Keratinocyte (primary cell): ENCODE data around the gene TMEM240. TPM values are rescaled to one million over a fixed set of nuclear protein-coding genes. Genes with fewer than 3 reads are reported as not detected.

Source experiments
- DNase-seq: peaks from one replicate; pipeline ENCODE4 v3.0.0-alpha.2; 2011; ENCODE audit warnings: low read depth, missing footprints, low spot score
- FAIRE-seq: peaks from 2 replicates; lab custom pipeline; 2011; peaks lifted over from hg19 to GRCh38; lab: Jason Lieb, UNC
- H2AFZ ChIP-seq: 2 replicates; pipeline ENCODE4 v1.6.0; 2012; ENCODE audit warnings: low read length, control low read depth, inconsistent platforms; ENCODE audit not compliant: control insufficient read depth
- H3K27ac ChIP-seq: 2 replicates; pipeline ENCODE4 v1.5.1; 2011; ENCODE audit warnings: low read length; ENCODE audit not compliant: control insufficient read depth, insufficient read depth
- H3K27me3 ChIP-seq: 3 replicates; pipeline ENCODE4 v1.6.0; 2011; ENCODE audit warnings: low read length; ENCODE audit not compliant: control insufficient read depth, insufficient read depth; ENCODE audit errors: extremely low read depth
- H3K36me3 ChIP-seq, 2 experiments: 2 replicates in 1 of 2; 3 replicates in 1 of 2; pipeline ENCODE4 v1.5.1; 2011; ENCODE audit warnings: low read length in 2 of 2, mild to moderate bottlenecking in 1 of 2; ENCODE audit not compliant: control insufficient read depth in 2 of 2, insufficient read depth in 2 of 2; ENCODE audit errors: extremely low read depth in 1 of 2
- H3K4me1 ChIP-seq: 3 replicates; pipeline ENCODE4 v1.5.1; 2011; ENCODE audit warnings: low read length; ENCODE audit not compliant: control insufficient read depth, insufficient read depth; ENCODE audit errors: extremely low read depth
- H3K4me2 ChIP-seq: 3 replicates; pipeline ENCODE4 v1.6.0; 2011; ENCODE audit warnings: low read depth, low read length; ENCODE audit not compliant: control insufficient read depth, insufficient read depth; ENCODE audit errors: extremely low read depth
- H3K4me3 ChIP-seq, 3 experiments: fragments of 200-600 bp in 1 of 3; sonication (generic) in 1 of 3; 2 replicates in 2 of 3; 3 replicates in 1 of 3; pipeline ENCODE4 v1.5.1; 2011 to 2016; ENCODE audit warnings: low read length in 3 of 3, mild to moderate bottlenecking in 3 of 3, control low read depth in 2 of 3, inconsistent platforms in 1 of 3, low read depth in 1 of 3, mixed read lengths in 1 of 3, mixed run types in 1 of 3, moderate library complexity in 1 of 3; ENCODE audit not compliant: control insufficient read depth in 2 of 3, insufficient read depth in 2 of 3; ENCODE audit errors: extremely low read depth in 1 of 3
- H3K79me2 ChIP-seq: 2 replicates; pipeline ENCODE4 v1.6.0; 2012; ENCODE audit warnings: low read length; ENCODE audit not compliant: control insufficient read depth, insufficient read depth
- H3K9ac ChIP-seq: 3 replicates; pipeline ENCODE4 v1.6.0; 2011; ENCODE audit warnings: low read length; ENCODE audit not compliant: control insufficient read depth, insufficient read depth; ENCODE audit errors: extremely low read depth
- H3K9me1 ChIP-seq: 3 replicates; pipeline ENCODE4 v1.6.0; 2011; ENCODE audit warnings: low read length; ENCODE audit not compliant: control insufficient read depth, insufficient read depth; ENCODE audit errors: extremely low read depth
- H3K9me3 ChIP-seq: 2 replicates; pipeline ENCODE4 v1.5.1; 2012; ENCODE audit warnings: low read depth, low read length; ENCODE audit not compliant: control insufficient read depth
- H4K20me1 ChIP-seq: 3 replicates; pipeline ENCODE4 v1.6.0; 2011; ENCODE audit warnings: low read length; ENCODE audit not compliant: control insufficient read depth, insufficient read depth; ENCODE audit errors: extremely low read depth
- CTCF ChIP-seq, 3 experiments: IDR thresholded peaks in 1 of 3; conservative IDR thresholded peaks in 1 of 3; optimal IDR thresholded peaks in 1 of 3; 2 replicates in 2 of 3; 3 replicates in 1 of 3; pipeline versions ENCODE3 to v1.5.1; 2011; ENCODE audit warnings: low read length in 3 of 3, mild to moderate bottlenecking in 3 of 3, moderate library complexity in 2 of 3, control low read depth in 1 of 3, inconsistent platforms in 1 of 3; ENCODE audit not compliant: insufficient read depth in 2 of 3; ENCODE audit errors: extremely low read depth in 1 of 3
- EZH2 ChIP-seq: IDR thresholded peaks from one replicate; pipeline ENCODE4 v1.6.1; 2012; ENCODE audit warnings: inconsistent platforms, mild to moderate bottlenecking, low read length, moderate library complexity
- dilution Hi-C: fragments of 300-500 bp; cut with MboI; formaldehyde crosslinking; loops from one replicate; pipeline ENCODE4 v1.7.0; 2020; ENCODE audit warnings: low sequenced_read_pairs; ENCODE audit not compliant: extremely low pct_ligation_motif_present
- polyA plus RNA-seq, 5 experiments: library from polyadenylated mRNA; depleted of rRNA in 3 of 5; stranded (reverse) in 3 of 5; stranded (forward) in 1 of 5; unstranded in 1 of 5; fragments of >200 nt; gene quantifications; 1 replicate in 1 of 5; 2 replicates in 3 of 5; 3 replicates in 1 of 5; pipeline versions ENCODE4 v1.2.1 to v1.2.3, GENCODE V29; 2011 to 2012; ENCODE audit warnings: missing spikeins in 2 of 5, low read depth in 1 of 5, low replicate concordance in 1 of 5

Gene TMEM240
- polyA plus RNA-seq, 1 donor (not counting 4 experiments of a cell fraction or from before 2014, with no cell fraction given), result 0.12 TPM

DNA sequence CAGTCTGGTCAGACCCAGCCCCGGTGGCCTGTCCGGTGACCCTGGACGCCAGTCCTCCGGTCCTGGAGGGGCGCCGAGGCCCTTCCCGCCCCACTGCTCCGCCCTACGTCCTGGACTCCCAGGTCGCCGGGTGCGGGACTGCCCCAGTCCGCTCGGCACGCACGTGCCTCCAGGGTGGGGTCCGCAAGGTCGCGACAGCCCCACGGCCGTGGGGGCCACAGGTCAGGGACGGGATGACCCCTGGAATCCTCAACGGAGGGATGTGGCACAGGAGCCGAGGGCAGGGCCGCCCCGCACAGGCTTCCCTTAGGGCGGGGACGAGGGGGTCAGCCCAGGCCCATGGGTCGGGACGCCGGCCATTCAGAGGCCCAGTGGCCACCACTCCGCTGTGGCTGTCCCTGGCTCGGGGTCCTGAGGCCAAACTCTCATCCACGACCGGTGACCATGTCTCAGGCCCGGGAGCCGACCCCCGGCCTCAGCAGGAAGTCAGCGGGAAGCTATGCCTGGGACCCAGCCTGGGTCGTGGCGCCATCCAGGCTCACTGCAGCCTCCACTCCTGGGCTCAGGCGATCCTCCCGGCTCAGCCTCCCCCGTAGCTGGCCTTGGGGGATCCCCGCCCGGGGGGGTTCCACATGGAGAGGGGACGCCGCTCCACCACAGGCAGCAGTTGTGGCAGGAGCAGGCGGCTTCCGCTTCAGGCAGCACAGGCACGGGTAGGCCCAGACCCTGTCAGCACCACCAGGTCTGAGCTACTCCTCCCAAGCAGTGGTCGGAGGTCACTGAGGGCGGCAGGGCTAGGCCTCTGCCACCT is 599 bp upstream of the TMEM240 start:
- no peak overlapping the region for H3K4me3 ChIP-seq
- H3K9me1 ChIP-seq, result no peaks in the 10 kb centered on the region
- no peaks in the 10 kb centered on the region for H3K9me3 ChIP-seq
- H3K36me3 ChIP-seq, result peaks cover 11 to 20% of the 10 kb centered on the region in 2 experiments
- TF ChIP-seq EZH2 (no peak), CTCF (optimal IDR thresholded peaks at IDR 0.05 in 1 of 3, IDR thresholded peaks at IDR 0.05 in 1 of 3, conservative IDR thresholded peaks at IDR 0.05 in 1 of 3; ENCODE audit: extremely low read depth in 1 of 3, insufficient read depth in 2 of 3, low read length in 3 of 3) (no peak)
- dilution Hi-C loops, result no loop called here
- H4K20me1 ChIP-seq, result no peaks in the 10 kb centered on the region
- H2AFZ ChIP-seq, result no peak overlapping the region
- no peak overlapping the region for H3K9ac ChIP-seq
- H3K4me2 ChIP-seq, result no peak overlapping the region
- no peaks in the 10 kb centered on the region for H3K79me2 ChIP-seq
- no peak overlapping the region for H3K27ac ChIP-seq
- DNase-seq, result no peak
- FAIRE-seq, result no peak
- no peaks in the 10 kb centered on the region for H3K27me3 ChIP-seq
- H3K4me1 ChIP-seq, result no peaks in the 10 kb centered on the region

DNA sequence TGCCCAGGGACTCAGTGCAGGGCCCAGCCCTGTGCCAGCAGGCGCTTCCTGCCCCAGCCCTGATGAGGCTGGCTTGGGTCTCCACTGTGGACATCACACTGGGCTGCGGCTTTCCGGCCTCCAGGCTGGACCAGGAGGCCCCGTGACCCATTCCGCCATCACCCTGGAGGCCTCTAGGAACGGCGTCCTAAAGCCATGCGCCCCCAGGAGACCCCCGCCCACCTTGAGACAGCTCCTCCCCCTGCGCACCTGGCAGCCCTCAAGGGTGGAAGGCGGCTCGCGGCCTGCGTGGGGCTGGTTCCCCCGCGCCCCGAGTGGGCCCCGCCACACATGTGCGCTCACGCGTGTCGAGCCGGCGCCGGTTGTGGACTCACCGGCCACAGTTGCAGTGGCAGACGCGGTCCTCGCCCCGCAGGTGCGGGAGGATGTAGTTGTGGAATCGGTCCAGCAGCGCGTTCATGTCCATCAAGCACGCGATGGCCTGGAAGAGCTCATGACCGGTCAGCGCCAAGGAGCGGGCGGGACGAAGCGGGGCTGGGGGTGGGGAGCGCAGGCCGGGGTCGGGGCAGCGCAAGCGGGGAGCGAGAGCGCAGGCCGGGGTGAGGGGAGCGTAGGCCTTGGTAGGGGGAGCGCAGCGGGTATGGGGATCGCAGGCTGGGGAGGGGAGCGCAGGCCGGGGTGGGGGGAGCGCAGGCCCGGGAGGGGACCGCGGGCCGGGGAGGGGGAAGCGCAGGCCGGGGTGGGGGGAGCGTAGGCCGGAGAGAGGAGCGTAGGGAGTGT is 924 bp downstream of the TMEM240 start:
- H3K27ac ChIP-seq, result no peak overlapping the region
- H2AFZ ChIP-seq, result no peak overlapping the region
- H3K9me1 ChIP-seq, result no peaks in the 10 kb centered on the region
- H3K36me3 ChIP-seq, result peaks cover 11 to 19% of the 10 kb centered on the region in 2 experiments
- no peaks in the 10 kb centered on the region for H4K20me1 ChIP-seq
- H3K9ac ChIP-seq, result no peak overlapping the region
- H3K27me3 ChIP-seq, result no peaks in the 10 kb centered on the region
- dilution Hi-C loops, result no loop called here
- H3K4me2 ChIP-seq, result no peak overlapping the region
- TF ChIP-seq EZH2 (no peak), CTCF (optimal IDR thresholded peaks at IDR 0.05 in 1 of 3, IDR thresholded peaks at IDR 0.05 in 1 of 3, conservative IDR thresholded peaks at IDR 0.05 in 1 of 3; ENCODE audit: extremely low read depth in 1 of 3, insufficient read depth in 2 of 3, low read length in 3 of 3) (no peak)
- DNase-seq (no peak), FAIRE-seq (no peak)
- no peaks in the 10 kb centered on the region for H3K4me1 ChIP-seq
- no peaks in the 10 kb centered on the region for H3K79me2 ChIP-seq
- H3K9me3 ChIP-seq, result no peaks in the 10 kb centered on the region
- H3K4me3 ChIP-seq, result no peak overlapping the region
